Activated CD8-positive, alpha-beta memory T cell treated with anti-CD3 and anti-CD28 coated beads, Interleukin-2, amount 10 ng/mL, durations not matched to agents 7 days and 5 days (primary cell): ENCODE results near the gene NADK2. TPM values are rescaled to one million over a fixed set of nuclear protein-coding genes. Genes with fewer than 3 reads are reported as not detected.
"Not testable (repeated sequence)": the region's sequence is repeated elsewhere in the genome, so short reads cannot be mapped to it uniquely, and the experiment has no call there.

Source experiments
- ATAC-seq: fragments of 150-1000 bp; cut with Tn5 transposase; one replicate; pipeline ENCODE4 v1.10.0; 2021; ENCODE audit warnings: moderate library complexity
- CTCF ChIA-PET: fragments of 350-600 bp; sonication (Branson Sonifier 250); formaldehyde crosslinking; loops from one replicate; lab custom pipeline; 2021; ENCODE audit warnings: antibody characterized with exemption; lab: Charles Lee
- DNase-seq: peaks from one replicate; pipeline ENCODE4 v3.0.0-alpha.2; 2020
- H3K27ac Mint-ChIP-seq: one replicate; pipeline ENCODE4 v1.8.0; 2021; ENCODE audit warnings: mild to moderate bottlenecking, mixed read lengths
- H3K27me3 Mint-ChIP-seq: one replicate; pipeline ENCODE4 v1.8.0; 2021; ENCODE audit warnings: mixed read lengths
- H3K36me3 Mint-ChIP-seq: one replicate; pipeline ENCODE4 v1.8.0; 2021; ENCODE audit warnings: mild to moderate bottlenecking, mixed read lengths
- H3K4me1 Mint-ChIP-seq: one replicate; pipeline ENCODE4 v1.8.0; 2021; ENCODE audit warnings: mixed read lengths
- H3K4me3 Mint-ChIP-seq: one replicate; pipeline ENCODE4 v1.8.0; 2021; ENCODE audit warnings: mild to moderate bottlenecking, moderate library complexity, mixed read lengths
- H3K9me3 Mint-ChIP-seq: one replicate; pipeline ENCODE4 v1.8.0; 2022; ENCODE audit warnings: low read depth, mixed read lengths
- total RNA-seq, 2 experiments: library from RNA; stranded (reverse); gene quantifications; one replicate each; pipeline ENCODE4 v1.2.3, GENCODE V29; 2021

The NADK2 gene, protein sequence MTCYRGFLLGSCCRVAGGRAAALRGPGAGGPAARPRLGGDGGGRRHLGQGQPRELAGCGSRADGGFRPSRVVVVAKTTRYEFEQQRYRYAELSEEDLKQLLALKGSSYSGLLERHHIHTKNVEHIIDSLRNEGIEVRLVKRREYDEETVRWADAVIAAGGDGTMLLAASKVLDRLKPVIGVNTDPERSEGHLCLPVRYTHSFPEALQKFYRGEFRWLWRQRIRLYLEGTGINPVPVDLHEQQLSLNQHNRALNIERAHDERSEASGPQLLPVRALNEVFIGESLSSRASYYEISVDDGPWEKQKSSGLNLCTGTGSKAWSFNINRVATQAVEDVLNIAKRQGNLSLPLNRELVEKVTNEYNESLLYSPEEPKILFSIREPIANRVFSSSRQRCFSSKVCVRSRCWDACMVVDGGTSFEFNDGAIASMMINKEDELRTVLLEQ
- total RNA-seq, result 10 to 100 TPM; 12.5 to 14.9 TPM

DNA sequence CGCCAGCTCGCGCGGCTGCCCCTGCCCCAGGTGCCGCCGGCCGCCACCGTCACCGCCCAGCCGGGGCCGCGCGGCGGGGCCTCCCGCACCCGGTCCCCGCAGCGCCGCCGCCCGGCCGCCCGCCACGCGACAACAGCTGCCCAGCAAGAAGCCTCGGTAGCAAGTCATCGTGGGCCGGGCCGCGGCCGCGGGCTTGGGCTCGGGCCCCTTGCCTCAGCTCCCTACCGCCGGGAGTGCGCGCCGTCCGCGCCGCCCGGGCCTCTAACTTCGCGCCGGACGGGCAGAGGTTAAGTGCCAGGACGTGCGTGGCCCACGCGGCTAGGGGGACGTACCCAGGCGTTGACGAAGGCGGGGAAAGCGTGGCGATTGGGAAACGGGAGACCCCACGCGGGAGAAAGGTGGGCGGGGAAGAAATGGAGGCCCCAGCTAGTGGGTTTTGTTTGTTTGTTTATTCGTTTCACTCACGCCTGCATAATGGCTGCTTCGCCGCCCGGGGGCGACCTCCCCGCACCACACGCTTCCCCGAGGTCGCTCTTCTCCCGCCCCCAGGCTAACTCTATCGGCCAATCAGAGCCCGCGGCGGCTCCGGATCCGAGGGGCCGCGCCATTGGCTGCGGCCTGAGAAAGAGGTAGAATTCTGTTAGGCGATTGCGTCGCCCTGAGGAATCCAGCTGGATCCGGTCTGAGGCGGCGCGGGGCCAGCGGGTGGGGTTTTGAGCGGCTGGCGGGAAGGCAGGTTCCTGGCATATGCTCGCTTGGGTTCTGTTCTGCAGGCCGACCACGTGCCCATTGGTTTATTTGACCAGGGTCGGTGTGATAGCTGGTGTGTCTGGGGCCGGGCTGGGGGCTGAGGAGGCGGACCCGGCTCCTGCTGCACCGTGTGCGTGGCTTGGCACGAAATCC, at the start of gene NADK2:
Gene NADK2, minus strand, starts transcription at position 295 of the 903 bp plus-strand sequence. Its CDS starts 127 bp downstream, at position 168.
- H3K27me3 Mint-ChIP-seq, result peaks cover 7% of the 10 kb centered on the region
- CTCF ChIA-PET, result interaction anchor here (0.6 to 3.2 kb wide), 28 partner anchors 10 to 604 kb away, joined by 3 to 14 read pairs (median 4); partner anchors contain the start of genes LMBRD2 and RANBP3L
- no peaks in the 10 kb centered on the region for H3K9me3 Mint-ChIP-seq
- H3K4me3 Mint-ChIP-seq, result peak within 1 kb of the TSS; percentile 82
- DNase-seq, result peak; percentile 96
- H3K27ac Mint-ChIP-seq, result peak within 1 kb of the TSS; percentile 90
- ATAC-seq, result peak; percentile 93
- H3K36me3 Mint-ChIP-seq, result peaks cover 4% of the 10 kb centered on the region
- peaks cover 40% of the 10 kb centered on the region for H3K4me1 Mint-ChIP-seq

DNA sequence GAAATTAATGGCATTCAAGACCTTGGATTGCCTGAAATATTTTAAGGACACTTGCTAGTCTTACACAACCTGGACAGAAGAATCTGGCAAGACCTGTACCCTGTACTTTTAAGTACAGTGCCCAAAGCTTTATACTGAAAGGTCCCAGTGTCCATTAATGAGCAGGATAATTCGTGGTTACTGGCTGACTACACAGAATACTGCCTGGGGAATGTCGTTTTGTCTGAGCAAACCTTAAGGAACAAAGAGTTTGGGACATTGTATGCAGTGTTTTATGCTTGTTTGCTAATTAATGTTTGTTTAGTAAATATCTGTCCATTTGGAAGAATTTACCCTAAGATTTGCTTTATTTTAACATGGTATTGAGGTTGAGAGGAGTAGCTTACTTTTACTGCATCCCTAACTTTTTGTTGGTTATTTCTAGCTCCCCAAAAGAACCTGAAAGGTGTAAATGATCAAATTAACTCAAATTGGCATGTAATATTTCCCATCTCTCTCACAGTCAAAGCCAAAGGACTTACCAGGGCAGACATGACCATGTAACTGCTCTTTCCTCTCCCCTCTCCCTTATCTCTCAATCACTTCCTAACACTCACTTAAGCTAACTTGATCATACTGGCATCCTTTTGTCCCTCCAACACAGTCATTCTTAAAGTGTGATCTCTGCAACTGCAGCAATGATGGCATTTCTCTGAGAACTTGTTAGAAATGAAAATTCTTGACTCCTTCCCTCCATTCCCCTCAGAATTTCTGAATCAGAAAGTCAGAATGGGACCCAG, 44.3 kb upstream of the NADK2 start:
- Mint-ChIP-seq H3K36me3 (no peaks in the 10 kb centered on the region), H3K9me3 (no peaks in the 10 kb centered on the region), H3K27ac (no peak overlapping the region), H3K4me1 (no peaks in the 10 kb centered on the region), H3K27me3 (peaks cover 20% of the 10 kb centered on the region), H3K4me3 (no peak overlapping the region)
- no peak for DNase-seq
- CTCF ChIA-PET, result no interaction called here
- ATAC-seq, result no peak

DNA sequence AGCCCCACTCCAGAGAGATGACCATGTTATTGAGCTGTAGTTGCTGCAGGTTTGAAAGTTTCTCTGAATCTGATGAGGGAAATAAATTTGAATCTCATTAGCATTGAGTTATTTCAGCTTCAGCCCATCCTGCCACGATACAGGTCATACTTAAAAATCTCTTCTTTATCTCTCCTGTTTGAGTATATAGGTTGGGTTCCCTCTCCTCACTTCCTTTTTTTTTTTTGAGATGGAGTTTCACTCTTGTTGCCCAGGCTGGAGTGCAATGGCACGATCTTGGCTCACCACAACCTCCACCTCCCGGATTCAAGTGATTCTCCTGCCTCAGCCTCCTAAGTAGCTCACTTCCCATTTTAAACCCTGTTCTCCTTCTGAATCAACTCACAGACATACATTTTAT, 42.0 kb upstream of the NADK2 start:
- H3K36me3 Mint-ChIP-seq, H3K9me3 Mint-ChIP-seq, H3K4me1 Mint-ChIP-seq, CTCF ChIA-PET, H3K27ac Mint-ChIP-seq, DNase-seq, ATAC-seq, H3K4me3 Mint-ChIP-seq: not testable (repeated sequence)
- H3K27me3 Mint-ChIP-seq, result peaks cover 29% of the 10 kb centered on the region

DNA sequence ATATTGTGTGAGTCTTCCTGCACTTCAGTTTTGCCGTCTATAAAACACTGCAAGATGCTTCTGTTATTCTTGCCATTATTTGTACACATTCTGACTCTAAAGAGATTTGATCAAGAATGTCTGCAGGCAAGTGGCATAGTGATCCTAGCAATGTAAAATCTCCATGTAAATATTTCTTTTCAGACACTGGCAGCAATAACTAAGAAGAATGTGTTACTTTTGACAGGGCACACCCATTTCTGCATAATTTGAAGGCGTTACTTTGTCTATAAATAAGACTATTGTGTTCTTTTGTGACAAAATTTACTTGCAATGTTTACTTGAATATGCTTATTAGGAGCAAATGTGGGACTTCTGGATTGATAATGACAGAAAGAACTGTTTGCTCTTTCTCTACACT, 39.9 kb upstream of the NADK2 start:
- no peak overlapping the region for H3K27ac Mint-ChIP-seq
- no peaks in the 10 kb centered on the region for H3K4me1 Mint-ChIP-seq
- no peaks in the 10 kb centered on the region for H3K36me3 Mint-ChIP-seq
- H3K9me3 Mint-ChIP-seq, result no peaks in the 10 kb centered on the region
- ATAC-seq (no peak), DNase-seq (no peak)
- CTCF ChIA-PET, result interaction anchor here (0.6 kb wide), 1 partner anchor 16 kb away, joined by 3 read pairs; no protein-coding TSS in a partner anchor
- no peak overlapping the region for H3K4me3 Mint-ChIP-seq
- H3K27me3 Mint-ChIP-seq, result peaks cover 26% of the 10 kb centered on the region

DNA sequence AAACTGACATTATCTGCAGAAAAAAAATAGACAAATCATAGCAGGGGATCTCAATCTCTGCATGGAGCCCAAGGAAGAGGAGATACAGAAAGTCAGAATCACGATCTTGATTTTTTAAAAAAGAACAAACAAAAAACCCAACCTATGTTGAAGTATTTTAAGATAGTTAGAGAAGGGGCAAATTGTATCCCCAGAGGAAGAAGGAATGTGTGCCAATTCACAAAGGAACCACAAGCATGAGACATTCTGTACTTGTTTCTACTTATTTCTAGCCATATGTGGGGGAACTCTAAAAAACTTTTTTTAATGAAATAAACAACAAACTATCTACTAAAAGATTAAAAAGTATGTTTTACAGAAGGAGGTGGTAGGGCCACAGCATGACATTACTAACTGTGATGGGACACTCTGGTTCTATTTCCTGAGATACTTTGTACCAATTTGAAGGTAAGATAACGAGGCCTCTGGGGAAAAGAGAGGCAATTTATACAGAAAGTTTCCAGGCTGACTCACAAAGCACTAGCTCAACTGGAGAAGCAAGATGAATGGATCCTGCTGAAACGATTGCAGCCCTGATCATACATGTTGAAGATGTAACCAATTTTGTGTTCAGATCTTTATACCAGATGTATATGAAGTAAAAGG, 37.5 kb upstream of the NADK2 start:
- no peak for ATAC-seq
- DNase-seq, result no peak
- Mint-ChIP-seq H3K36me3 (no peaks in the 10 kb centered on the region), H3K4me1 (no peaks in the 10 kb centered on the region), H3K27ac (no peak overlapping the region), H3K27me3 (peaks cover 25% of the 10 kb centered on the region), H3K9me3 (no peaks in the 10 kb centered on the region), H3K4me3 (no peak overlapping the region)
- CTCF ChIA-PET, result interaction anchor here (1.5 to 3.7 kb wide), 2 partner anchors 13 to 37 kb away, joined by 4 to 20 read pairs; partner anchors contain the start of gene NADK2

DNA sequence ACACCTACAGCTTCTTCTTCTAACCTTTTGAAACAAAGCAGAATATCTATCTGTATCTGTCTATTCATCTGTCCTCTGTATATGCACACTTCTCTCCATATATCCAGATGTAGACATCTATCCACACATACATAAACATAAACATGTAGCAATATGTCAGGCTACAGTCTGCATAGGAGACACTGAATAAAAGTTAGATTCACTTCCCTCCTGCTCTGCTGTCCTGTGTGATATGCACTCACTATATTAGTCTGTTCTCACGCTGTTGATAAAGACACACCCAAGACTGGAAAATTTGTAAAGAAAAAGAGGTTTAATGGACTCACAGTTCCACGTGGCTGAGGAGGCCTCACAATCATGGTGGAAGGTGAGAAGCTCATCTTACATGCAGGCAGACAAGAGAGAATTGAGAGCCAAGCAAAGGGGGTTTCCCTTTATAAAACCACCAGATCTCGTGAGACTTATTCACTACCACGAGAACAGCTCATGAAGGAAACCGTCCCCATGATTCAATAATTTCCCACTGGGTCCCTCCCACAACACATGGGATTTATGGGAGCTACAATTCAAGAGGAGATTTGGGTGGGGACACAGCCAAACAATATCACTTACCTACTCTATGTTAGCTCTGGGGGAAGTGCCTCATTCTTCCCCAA, 35.9 kb upstream of the NADK2 start:
- CTCF ChIA-PET, result interaction anchor here (0.8 to 3.7 kb wide), 3 partner anchors 9 to 35 kb away, joined by 4 to 20 read pairs (median 4); partner anchors contain the start of gene NADK2
- no peaks in the 10 kb centered on the region for H3K4me1 Mint-ChIP-seq
- DNase-seq, result no peak
- no peak overlapping the region for H3K27ac Mint-ChIP-seq
- H3K4me3 Mint-ChIP-seq, result no peak overlapping the region
- no peaks in the 10 kb centered on the region for H3K9me3 Mint-ChIP-seq
- H3K27me3 Mint-ChIP-seq, result peaks cover 23% of the 10 kb centered on the region
- H3K36me3 Mint-ChIP-seq, result no peaks in the 10 kb centered on the region
- ATAC-seq, result no peak

DNA sequence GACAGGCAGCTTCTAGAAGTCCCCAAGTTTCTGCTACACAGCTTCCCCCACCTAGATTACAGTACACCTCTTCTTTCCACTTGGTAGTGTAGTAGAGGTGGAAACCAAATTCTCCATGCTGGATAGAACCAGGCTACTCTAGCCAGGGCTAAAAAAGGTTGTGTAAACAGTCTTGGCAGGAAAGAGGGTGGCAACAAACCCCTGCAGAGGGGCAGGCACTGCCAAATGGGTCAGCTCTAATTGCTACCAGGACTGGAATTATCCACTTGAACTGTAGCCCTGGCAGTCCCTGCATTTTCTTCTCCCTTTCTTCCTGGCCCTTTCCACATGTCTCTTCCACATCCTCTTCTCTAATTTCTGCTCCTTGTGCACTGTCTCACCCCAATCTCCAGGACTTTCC, 35.1 kb upstream of the NADK2 start:
- no peak for ATAC-seq
- DNase-seq, result no peak
- Mint-ChIP-seq H3K4me3 (no peak overlapping the region), H3K36me3 (no peaks in the 10 kb centered on the region), H3K27me3 (peaks cover 23% of the 10 kb centered on the region), H3K9me3 (no peaks in the 10 kb centered on the region), H3K27ac (no peak overlapping the region), H3K4me1 (no peaks in the 10 kb centered on the region)
- CTCF ChIA-PET, result interaction anchor here (3.7 kb wide), 1 partner anchor 11 kb away, joined by 20 read pairs; no protein-coding TSS in a partner anchor

DNA sequence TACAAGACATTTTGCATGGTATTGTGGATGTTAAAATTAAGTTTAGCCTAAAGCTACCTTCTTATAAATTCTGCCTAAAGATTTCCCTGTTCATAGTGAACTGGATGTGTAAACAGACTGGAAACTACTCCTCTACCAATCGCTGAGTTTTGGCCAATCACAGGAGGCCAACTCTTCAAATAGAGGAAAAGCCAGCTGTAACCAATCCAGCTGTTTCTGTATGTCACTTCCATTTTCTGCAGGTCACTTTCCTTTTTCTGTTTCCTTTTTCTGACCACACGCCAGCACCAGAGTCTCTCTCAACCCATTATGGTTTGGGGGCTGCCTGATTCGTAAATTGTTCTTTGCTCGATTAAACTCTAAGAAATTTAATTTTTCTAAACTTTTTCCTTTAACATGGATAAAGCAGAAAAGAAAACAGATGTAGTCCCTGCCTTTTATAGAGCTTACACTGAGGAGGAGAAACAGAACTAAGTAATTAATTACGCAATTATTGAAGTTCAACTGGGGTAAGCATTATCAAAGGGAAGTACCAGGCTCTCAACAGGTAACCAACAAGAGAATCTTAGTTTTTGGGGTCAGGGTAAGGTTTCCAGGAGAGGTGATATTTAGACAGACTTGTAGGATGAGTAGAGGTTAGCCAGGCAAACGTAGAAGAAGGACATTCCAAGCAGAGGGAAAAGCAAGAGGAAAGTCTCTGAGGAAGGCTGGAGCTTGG, 32.2 kb upstream of the NADK2 start:
- no peaks in the 10 kb centered on the region for H3K9me3 Mint-ChIP-seq
- peaks cover 19% of the 10 kb centered on the region for H3K27me3 Mint-ChIP-seq
- CTCF ChIA-PET, result interaction anchor here (0.8 to 1.1 kb wide), 2 partner anchors 9 to 32 kb away, joined by 3 read pairs; partner anchors contain the start of gene NADK2
- no peak for ATAC-seq
- no peak overlapping the region for H3K4me3 Mint-ChIP-seq
- no peaks in the 10 kb centered on the region for H3K36me3 Mint-ChIP-seq
- H3K4me1 Mint-ChIP-seq, result no peaks in the 10 kb centered on the region
- H3K27ac Mint-ChIP-seq, result no peak overlapping the region
- DNase-seq, result no peak

DNA sequence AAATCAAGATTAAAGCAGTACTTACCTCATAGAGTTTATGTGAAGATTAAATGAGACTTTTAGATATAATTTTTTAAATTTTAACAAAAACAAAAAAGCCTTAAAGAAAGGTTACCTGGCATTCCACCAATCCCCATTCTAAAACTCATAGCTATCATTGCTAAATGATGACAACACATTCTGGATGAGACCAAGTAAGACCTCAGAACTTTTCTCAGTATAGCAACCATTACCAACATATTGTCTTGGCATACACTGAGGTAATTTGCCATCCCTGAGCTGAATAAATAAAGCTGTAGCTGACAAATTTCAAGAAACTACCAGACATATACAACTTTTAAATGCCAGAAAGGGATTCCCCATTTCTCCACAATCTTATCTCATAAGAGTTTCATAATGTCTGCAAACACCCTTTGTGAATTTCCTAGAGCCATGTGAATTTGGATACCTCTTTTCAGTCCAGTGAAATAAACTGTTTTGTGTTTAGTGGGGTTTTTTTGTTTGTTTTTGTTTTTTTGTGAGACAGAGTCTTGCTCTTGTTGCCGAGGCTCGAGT, 30.5 kb upstream of the NADK2 start:
- no peak for DNase-seq
- CTCF ChIA-PET, result interaction anchor here (1.0 to 1.5 kb wide), 2 partner anchors 122 to 418 kb away, joined by 3 read pairs; no protein-coding TSS in a partner anchor
- no peak overlapping the region for H3K27ac Mint-ChIP-seq

DNA sequence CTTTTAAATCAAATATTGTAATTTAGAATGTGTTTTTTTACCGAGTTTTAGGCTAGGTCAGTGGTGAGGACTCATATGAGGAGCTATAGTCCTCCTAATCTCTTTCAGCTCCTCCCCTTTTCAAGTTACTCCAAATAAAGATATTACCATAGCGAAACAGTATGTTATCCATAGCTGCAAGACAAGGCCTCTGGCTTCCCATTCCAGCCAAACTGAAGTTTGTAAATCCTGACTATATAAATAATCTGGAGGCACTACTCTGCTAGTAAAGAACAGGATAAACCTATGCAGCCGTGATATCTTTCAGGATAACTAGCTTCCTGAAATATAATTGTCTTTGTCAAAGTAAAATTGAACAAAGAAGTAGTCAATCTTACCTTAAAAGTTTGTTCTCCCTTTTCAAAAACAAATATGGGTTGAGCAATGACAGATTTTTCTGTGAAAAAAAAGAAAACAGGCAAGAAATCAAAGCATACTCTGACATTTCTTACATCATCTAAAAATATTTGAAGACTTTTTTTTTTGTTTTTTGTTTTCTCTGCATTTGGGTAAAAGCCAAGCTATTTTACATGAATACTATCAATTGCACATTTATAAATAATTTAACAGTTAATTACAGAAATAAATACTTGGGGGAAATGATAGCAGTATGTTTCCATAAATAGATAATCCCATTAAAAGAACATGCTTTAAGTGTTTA, 29.3 kb upstream of the NADK2 start:
- Mint-ChIP-seq H3K4me1 (no peaks in the 10 kb centered on the region), H3K36me3 (no peaks in the 10 kb centered on the region), H3K4me3 (no peak overlapping the region), H3K9me3 (no peaks in the 10 kb centered on the region), H3K27ac (no peak overlapping the region), H3K27me3 (peaks cover 19% of the 10 kb centered on the region)
- CTCF ChIA-PET, result interaction anchor here (0.6 to 2.3 kb wide), 3 partner anchors 54 to 236 kb away, joined by 3 to 6 read pairs (median 3); no protein-coding TSS in a partner anchor
- DNase-seq (no peak), ATAC-seq (no peak)

More for the DNA sequence above, 30.5 kb upstream of the NADK2 start:
- no peaks in the 10 kb centered on the region for H3K4me1 Mint-ChIP-seq
- peaks cover 19% of the 10 kb centered on the region for H3K27me3 Mint-ChIP-seq
- no peaks in the 10 kb centered on the region for H3K36me3 Mint-ChIP-seq
- H3K9me3 Mint-ChIP-seq, result no peaks in the 10 kb centered on the region
- H3K4me3 Mint-ChIP-seq, result no peak overlapping the region
- ATAC-seq, result no peak
